Psoas muscle (tissue), 8 donors: Measurements from ENCODE around the gene AUTS2. TPM values are rescaled to one million over a fixed set of nuclear protein-coding genes. Genes with fewer than 3 reads are reported as not detected.

ENCODE experiments used
- ATAC-seq, 4 donors: fragments of 200-7000 bp; cut with Tn5 transposase; one replicate each; pipeline ENCODE4 v1.9.1; 2020; ENCODE audit warnings: moderate library complexity in 3 of 4, mild to moderate bottlenecking in 2 of 4
- DNase-seq, 2 donors: peaks; one replicate each; pipeline ENCODE4 v3.0.0-alpha.2; 2020
- H3K27ac ChIP-seq: fragments of 200-600 bp; one replicate; pipeline ENCODE4 v1.8.0; 2022
- H3K27me3 ChIP-seq, 3 donors: fragments of 200-600 bp in 1 of 3; one replicate each; pipeline versions ENCODE4 v1.6.1 to v1.8.0; 2013 to 2022; ENCODE audit warnings: low read length in 2 of 3, mild to moderate bottlenecking in 2 of 3, moderate library complexity in 1 of 3; ENCODE audit not compliant: insufficient read depth in 3 of 3
- H3K36me3 ChIP-seq, 2 donors: fragments of 200-600 bp in 1 of 2; one replicate each; pipeline versions ENCODE4 v1.6.1 to v1.8.0; 2013 to 2022; ENCODE audit warnings: low read depth in 1 of 2, mild to moderate bottlenecking in 1 of 2, moderate library complexity in 1 of 2; ENCODE audit not compliant: insufficient read depth in 1 of 2
- H3K4me1 ChIP-seq: fragments of 200-600 bp; one replicate; pipeline ENCODE4 v1.8.0; 2022
- H3K4me3 ChIP-seq: fragments of 200-600 bp; one replicate; pipeline ENCODE4 v1.8.0; 2022; ENCODE audit warnings: mild to moderate bottlenecking
- H3K9me3 ChIP-seq: fragments of 200-600 bp; one replicate; pipeline ENCODE4 v1.8.0; 2022
- CTCF ChIP-seq: fragments of 200-600 bp; IDR thresholded peaks from one replicate; pipeline ENCODE4 v1.8.0; 2022; ENCODE audit warnings: antibody characterized with exemption
- WGBS, 3 donors: extraction: QIAGEN DNeasy Blood & Tissue Kit; methylation state at CpG; one replicate each; pipeline versions ENCODE4 v1.1.6 to v1.1.7; 2013; 5-methylcytosine and 5-hydroxymethylcytosine counted together
- intact Hi-C, 2 donors: fragments of 100-400 bp; cut with DNase I; formaldehyde crosslinking; loops; one replicate each; pipeline versions ENCODE4 v1.11.0 to v1.14.2; 2022
- polyA plus RNA-seq, 3 donors: library from polyadenylated mRNA; stranded (reverse); fragments of 200-250 nt; gene quantifications; one replicate each; pipeline ENCODE4 v1.2.3, GENCODE V29; 2013
- total RNA-seq, 4 donors: library from RNA; stranded (reverse); fragmentation: NEBNext Ultra II Directional in 2 of 4; extraction: Animal tissue kit (Norgen Biotek cat#: 25700) in 2 of 4; gene quantifications; one replicate each; pipeline versions ENCODE4 v1.2.1 to v1.2.4, GENCODE V29; 2021 to 2023
- donor health status: healthy with polysubstance abuse.
- donor health status: DM: no; HTN: no; CAD: no; lungs with moderate emphysema.
- donor health status: Bipolar disorder and iron deficiency.
- donor health status: healthy.
- donor health status: DM: yes; HTN: yes; CAD: no.
- donor health status: DM: no; HTN: no; CAD: no.
- donor health status: DM: no; HTN: no; CAD: no.
- donor health status: DM: yes; HTN: yes; CAD: no.

Gene AUTS2
- total and polyA plus RNA-seq, 7 donors: 5.0 to 33.5 (median 14.3) TPM

GRCh38 chr7:69738396-69738951 lies 140.2 kb downstream of the AUTS2 start:
- Histone ChIP-seq H3K4me1 (peaks cover 30% of the 10 kb centered on the region), H3K4me3 (no peak overlapping the region), H3K9me3 (no peaks in the 10 kb centered on the region), H3K36me3 (no peaks in the 10 kb centered on the region), H3K27ac (peak overlapping the region; percentile 18), H3K27me3 (no peaks in the 10 kb centered on the region)
- DNase-seq (no peak), ATAC-seq (no peak)
- WGBS, 3 donors: 52 to 71% (median 56%) methylated on average over 4 of the region's 4 CpGs
- intact Hi-C loops: no loop called here
- no peak for TF ChIP-seq CTCF

DNA sequence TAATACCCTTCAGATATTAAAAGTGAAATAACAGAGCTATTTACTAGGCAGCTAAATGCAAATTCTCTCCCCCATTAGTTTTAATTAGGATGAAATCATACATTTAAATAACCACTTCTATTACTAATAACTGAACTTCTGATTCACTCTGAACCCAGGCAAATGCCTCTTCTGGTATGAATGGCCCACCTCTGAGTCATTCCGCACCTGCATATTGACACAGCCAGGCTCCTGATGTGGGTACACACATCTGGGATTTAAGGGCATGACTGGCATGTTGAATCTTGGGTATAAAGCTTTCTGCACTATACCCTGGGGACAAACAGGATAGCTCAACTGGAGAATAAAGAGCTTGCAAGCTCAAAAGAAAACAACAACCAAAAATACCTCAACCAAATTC lies 140.9 kb downstream of the AUTS2 start:
- WGBS, 3 donors: 96 to 100% (median 98%) methylated on average over 1 of the region's 1 CpG
- intact Hi-C loops: no loop called here
- H3K27me3 ChIP-seq: no peaks in the 10 kb centered on the region
- no peaks in the 10 kb centered on the region for H3K9me3 ChIP-seq
- H3K27ac ChIP-seq: peak overlapping the region; percentile 18
- no peak for TF ChIP-seq CTCF
- H3K36me3 ChIP-seq: no peaks in the 10 kb centered on the region
- no peak overlapping the region for H3K4me3 ChIP-seq
- no peak for ATAC-seq
- H3K4me1 ChIP-seq: peaks cover 30% of the 10 kb centered on the region
- DNase-seq: no peak

GRCh38 chr7:69739931-69740431 lies 141.7 kb downstream of the AUTS2 start:
- Histone ChIP-seq H3K36me3 (no peaks in the 10 kb centered on the region), H3K27ac (peak overlapping the region; percentile 61), H3K27me3 (no peaks in the 10 kb centered on the region), H3K4me3 (peak overlapping the region; percentile 2), H3K4me1 (peaks cover 30% of the 10 kb centered on the region), H3K9me3 (no peaks in the 10 kb centered on the region)
- intact Hi-C loops: no loop called here
- ATAC-seq: peak; percentile 90 to 99 (median 94)
- DNase-seq: peak; percentile 58 to 78
- TF ChIP-seq CTCF: no peak
- WGBS, 3 donors: 4 to 6% (median 5%) methylated on average over 4 of the region's 4 CpGs

DNA sequence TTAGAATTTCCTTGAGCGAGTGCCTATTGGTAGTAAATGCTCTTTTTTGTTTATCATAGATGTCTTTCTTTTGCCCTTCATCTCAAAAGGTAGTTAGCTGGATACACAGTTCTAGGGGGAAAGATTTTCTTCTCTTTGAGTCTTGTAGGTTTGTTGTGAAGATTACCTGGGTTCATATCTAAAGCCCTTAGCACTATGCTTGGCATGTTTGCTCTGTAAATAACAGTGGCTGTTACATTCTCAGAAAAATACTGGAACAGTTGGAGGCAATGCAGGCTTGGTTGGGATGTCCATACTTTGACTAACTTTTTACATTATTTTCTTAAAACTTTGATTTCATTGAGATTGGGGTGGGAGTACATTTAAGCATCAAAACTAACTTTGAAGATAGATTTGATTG lies 144.0 kb downstream of the AUTS2 start:
- Histone ChIP-seq H3K4me3 (no peak overlapping the region), H3K27me3 (no peaks in the 10 kb centered on the region), H3K4me1 (peaks cover 30% of the 10 kb centered on the region), H3K36me3 (no peaks in the 10 kb centered on the region), H3K27ac (no peak overlapping the region), H3K9me3 (no peaks in the 10 kb centered on the region)
- intact Hi-C loops: no loop called here
- no peak for TF ChIP-seq CTCF
- 96 to 100% (median 99%) methylated on average over 1 of the region's 1 CpG for WGBS, 3 donors
- DNase-seq (no peak), ATAC-seq (no peak)

DNA sequence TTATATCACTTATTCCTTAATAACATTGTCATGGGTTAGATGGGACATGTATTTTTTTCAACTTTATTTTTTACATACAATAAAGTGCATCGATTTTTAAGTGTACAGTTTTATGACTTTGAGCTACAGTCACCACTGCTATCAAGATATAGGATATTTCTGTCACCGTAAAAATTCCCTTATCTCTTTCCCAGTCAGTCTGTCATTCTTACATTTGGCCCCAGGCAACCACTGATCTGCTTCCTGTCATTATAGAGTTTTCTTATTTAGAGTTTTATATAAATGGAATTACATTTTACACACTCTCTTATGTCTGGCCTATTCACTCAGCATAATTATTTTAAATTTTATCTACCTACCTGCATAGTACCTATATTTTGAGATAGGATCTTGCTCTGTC lies 145.2 kb downstream of the AUTS2 start:
- no peak for TF ChIP-seq CTCF
- Histone ChIP-seq H3K4me3 (no peak overlapping the region), H3K9me3 (no peaks in the 10 kb centered on the region), H3K4me1 (peaks cover 23% of the 10 kb centered on the region), H3K27me3 (no peaks in the 10 kb centered on the region), H3K27ac (no peak overlapping the region), H3K36me3 (no peaks in the 10 kb centered on the region)
- 81 to 91% (median 89%) methylated on average over 2 of the region's 2 CpGs for WGBS, 3 donors
- ATAC-seq (no peak), DNase-seq (no peak)
- intact Hi-C loops: no loop called here
